A673 (cell line): ENCODE results near the gene EXOSC3. TPM values are rescaled to one million over a fixed set of nuclear protein-coding genes. Genes with fewer than 3 reads are reported as not detected.
A peak's percentile ranks its signal among the peaks of the same experiment; 100 is the strongest.
"Not testable (repeated sequence)": the region's sequence is repeated elsewhere in the genome, so short reads cannot be mapped to it uniquely, and the experiment has no call there.

ENCODE experiments used
- Bru-seq: library from RNA; stranded (reverse); fragments of 400-500 nt; gene quantifications from one replicate; lab custom pipeline; 2021; lab: Mats Ljungman, UMichigan
- BruChase-seq, 2 experiments: library from RNA; stranded (reverse); fragments of 400-500 nt; gene quantifications; one replicate each; lab custom pipeline; 2021; lab: Mats Ljungman, UMichigan
- BruUV-seq: library from RNA; stranded (reverse); fragments of 400-500 nt; replicated peaks from 2 replicates; lab custom pipeline; 2021; lab: Mats Ljungman, UMichigan
- CTCF ChIA-PET: fragments of 300-600 bp; sonication (Branson Sonifier 250); formaldehyde crosslinking; loops from one replicate; lab custom pipeline; 2022; ENCODE audit warnings: antibody characterized with exemption; lab: Charles Lee
- POLR2A ChIA-PET: fragments of 300-600 bp; sonication (Branson Sonifier 250); formaldehyde crosslinking; loops from one replicate; lab custom pipeline; 2022; ENCODE audit warnings: antibody characterized with exemption; ENCODE audit not compliant: low non-redundant PET; lab: Charles Lee
- DNase-seq: peaks from one replicate; pipeline ENCODE4 v3.0.0-alpha.2; 2015; ENCODE audit warnings: low spot score
- H3K27ac ChIP-seq: fragments of 200-600 bp; sonication (generic); 2 replicates; pipeline ENCODE4 v1.5.1; 2016; ENCODE audit warnings: mixed run types, low read depth, mild to moderate bottlenecking, mixed read lengths, antibody characterized with exemption, low read length; ENCODE audit not compliant: poor library complexity, severe bottlenecking
- H3K27me3 ChIP-seq: fragments of 200-600 bp; sonication (generic); replicated peaks from 2 replicates; pipeline ENCODE4 v1.6.1; 2017; ENCODE audit warnings: mixed run types, low read depth, mild to moderate bottlenecking, mixed read lengths, antibody characterized with exemption, low read length; ENCODE audit not compliant: insufficient read depth, poor library complexity
- H3K36me3 ChIP-seq: fragments of 200-600 bp; sonication (generic); 2 replicates; pipeline ENCODE4 v1.6.1; 2016; ENCODE audit warnings: mixed run types, mild to moderate bottlenecking, mixed read lengths, antibody characterized with exemption, low read length; ENCODE audit not compliant: insufficient read depth, poor library complexity, severe bottlenecking
- H3K4me1 ChIP-seq: fragments of 200-600 bp; sonication (generic); 2 replicates; pipeline ENCODE4 v1.6.1; 2017; ENCODE audit warnings: mixed run types, mild to moderate bottlenecking, mixed read lengths, antibody characterized with exemption, low read length; ENCODE audit not compliant: insufficient read depth, poor library complexity, severe bottlenecking
- H3K4me3 ChIP-seq: fragments of 200-600 bp; sonication (generic); 2 replicates; pipeline ENCODE4 v1.5.1; 2016; ENCODE audit warnings: low read depth, mixed run types, mild to moderate bottlenecking, mixed read lengths, low read length; ENCODE audit not compliant: poor library complexity, severe bottlenecking
- H3K9me3 ChIP-seq: fragments of 200-600 bp; sonication (generic); 2 replicates; pipeline ENCODE4 v1.6.1; 2016; ENCODE audit warnings: mixed run types, low read depth, mild to moderate bottlenecking, mixed read lengths, antibody characterized with exemption, low read length; ENCODE audit not compliant: poor library complexity, severe bottlenecking
- EZH2 ChIP-seq: fragments of 200-600 bp; sonication (generic); IDR thresholded peaks from 2 replicates; pipeline ENCODE4 v1.6.1; 2017; ENCODE audit warnings: borderline replicate concordance, low read depth, mild to moderate bottlenecking, mixed read lengths, antibody characterized with exemption, low read length; ENCODE audit not compliant: poor library complexity, severe bottlenecking
- intact Hi-C: fragments of 100-400 bp; cut with micrococcal nuclease; formaldehyde crosslinking; loops from one replicate; pipeline ENCODE4 v1.10.0; 2022; ENCODE audit not compliant: unreplicated experiment
- long read RNA-seq: library from polyadenylated mRNA; stranded (forward); transcript quantifications from one replicate; pipeline ENCODE4 v2.0.0, GENCODE V29; 2022
- total RNA-seq: library from RNA; stranded (reverse); gene quantifications from 2 replicates; pipeline ENCODE4 v1.2.3, GENCODE V29; 2021
- TF ChIP-seq, protein P1 (sequence below): fragments of 300-800, 200-600 bp; sonication (generic); conservative IDR thresholded peaks from 2 replicates; pipeline ENCODE4 v1.5.1; 2017; ENCODE audit warnings: low read depth, mild to moderate bottlenecking, antibody characterized with exemption, low read length, moderate library complexity, mixed read lengths

Gene EXOSC3
- total RNA-seq (71.9 and 89.6 TPM in 2 replicates), Bru-seq, nascent RNA (percentile 98 among the genes with signal in this experiment), BruChase-seq, experiment 1, labeled RNA remaining after a 2-hour chase (percentile 99 among the genes with signal in this experiment), BruChase-seq, experiment 2, labeled RNA remaining after a 6-hour chase (percentile 98 among the genes with signal in this experiment)
- long read RNA-seq, transcript EXOSC3-201 (4 exons, 1,806 nt): major isoform, 59 of 84 reads
- long read RNA-seq, transcript EXOSC3-202 (3 exons, 768 nt): minor isoform, 16 of 84 reads
- long read RNA-seq, partial matches to known transcripts: 1 of 84 reads
- long read RNA-seq, other reads (novel, unspliced or antisense): 5 of 84 reads

DNA sequence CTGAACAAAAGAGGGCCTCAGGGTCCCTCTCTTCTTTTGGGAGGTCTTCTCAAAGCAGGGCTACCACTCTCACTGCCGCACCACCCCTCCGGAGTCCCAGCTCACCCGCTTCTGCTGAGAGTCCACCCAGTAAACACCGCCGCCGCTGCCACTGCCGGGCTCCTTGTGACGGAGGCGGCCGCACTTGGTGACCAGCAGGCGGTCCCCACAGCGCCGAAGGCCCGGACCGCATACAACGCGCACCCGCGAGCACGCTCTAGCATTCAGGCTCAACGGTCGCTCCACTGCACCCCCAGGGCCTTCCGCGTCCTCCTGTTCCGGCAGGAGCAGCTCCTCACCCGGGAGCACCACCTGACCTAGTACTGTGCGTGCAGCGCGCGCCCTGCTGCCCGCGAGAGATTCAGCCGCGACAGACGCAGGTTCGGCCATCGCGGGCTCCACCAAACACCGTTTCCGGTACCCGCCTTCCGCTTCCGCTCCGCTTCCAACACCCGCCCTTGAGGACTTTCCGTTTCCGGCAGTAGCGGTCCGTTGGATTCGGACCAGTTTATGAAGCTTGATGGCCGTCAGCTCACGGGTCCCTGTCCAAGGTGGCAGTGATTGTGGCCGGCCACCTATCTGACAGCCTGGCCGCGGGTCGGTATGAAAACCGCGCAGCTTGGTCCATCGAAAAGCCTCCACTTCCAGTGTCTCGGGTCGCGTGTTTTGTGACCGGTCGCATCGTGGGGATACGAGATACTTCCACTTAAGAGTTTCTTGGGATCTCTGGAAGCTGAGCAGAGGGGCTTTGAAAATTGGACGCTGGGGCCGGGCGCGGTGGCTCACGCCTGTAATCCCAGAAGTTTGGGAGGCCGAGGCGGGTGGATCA is at the start of gene EXOSC3:
EXOSC3 (minus strand) TSS at position 449 of the 868 bp plus-strand sequence; CDS start at position 429, 20 bp downstream.
- Histone ChIP-seq H3K4me1 (peaks cover 18% of the 10 kb centered on the region), H3K27ac (peak within 1 kb of the TSS; percentile 85), H3K4me3 (peak within 1 kb of the TSS; percentile 85), H3K36me3 (peaks cover 38% of the 10 kb centered on the region), H3K27me3 (no peaks in the 10 kb centered on the region), H3K9me3 (no peaks in the 10 kb centered on the region)
- POLR2A ChIA-PET: interaction anchor here (0.6 kb wide), 1 partner anchor 25 kb away, joined by 8 read pairs; no protein-coding TSS in a partner anchor
- no peak for TF ChIP-seq EZH2
- TF ChIP-seq, protein P1, sequence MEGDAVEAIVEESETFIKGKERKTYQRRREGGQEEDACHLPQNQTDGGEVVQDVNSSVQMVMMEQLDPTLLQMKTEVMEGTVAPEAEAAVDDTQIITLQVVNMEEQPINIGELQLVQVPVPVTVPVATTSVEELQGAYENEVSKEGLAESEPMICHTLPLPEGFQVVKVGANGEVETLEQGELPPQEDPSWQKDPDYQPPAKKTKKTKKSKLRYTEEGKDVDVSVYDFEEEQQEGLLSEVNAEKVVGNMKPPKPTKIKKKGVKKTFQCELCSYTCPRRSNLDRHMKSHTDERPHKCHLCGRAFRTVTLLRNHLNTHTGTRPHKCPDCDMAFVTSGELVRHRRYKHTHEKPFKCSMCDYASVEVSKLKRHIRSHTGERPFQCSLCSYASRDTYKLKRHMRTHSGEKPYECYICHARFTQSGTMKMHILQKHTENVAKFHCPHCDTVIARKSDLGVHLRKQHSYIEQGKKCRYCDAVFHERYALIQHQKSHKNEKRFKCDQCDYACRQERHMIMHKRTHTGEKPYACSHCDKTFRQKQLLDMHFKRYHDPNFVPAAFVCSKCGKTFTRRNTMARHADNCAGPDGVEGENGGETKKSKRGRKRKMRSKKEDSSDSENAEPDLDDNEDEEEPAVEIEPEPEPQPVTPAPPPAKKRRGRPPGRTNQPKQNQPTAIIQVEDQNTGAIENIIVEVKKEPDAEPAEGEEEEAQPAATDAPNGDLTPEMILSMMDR: no peak
- peak; percentile 94 for DNase-seq
- CTCF ChIA-PET: interaction anchor here (0.6 to 0.7 kb wide), 2 partner anchors 36 to 37 kb away, joined by 3 read pairs; no protein-coding TSS in a partner anchor
- intact Hi-C loops: no loop called here
- BruUV-seq: no TSS peak

DNA sequence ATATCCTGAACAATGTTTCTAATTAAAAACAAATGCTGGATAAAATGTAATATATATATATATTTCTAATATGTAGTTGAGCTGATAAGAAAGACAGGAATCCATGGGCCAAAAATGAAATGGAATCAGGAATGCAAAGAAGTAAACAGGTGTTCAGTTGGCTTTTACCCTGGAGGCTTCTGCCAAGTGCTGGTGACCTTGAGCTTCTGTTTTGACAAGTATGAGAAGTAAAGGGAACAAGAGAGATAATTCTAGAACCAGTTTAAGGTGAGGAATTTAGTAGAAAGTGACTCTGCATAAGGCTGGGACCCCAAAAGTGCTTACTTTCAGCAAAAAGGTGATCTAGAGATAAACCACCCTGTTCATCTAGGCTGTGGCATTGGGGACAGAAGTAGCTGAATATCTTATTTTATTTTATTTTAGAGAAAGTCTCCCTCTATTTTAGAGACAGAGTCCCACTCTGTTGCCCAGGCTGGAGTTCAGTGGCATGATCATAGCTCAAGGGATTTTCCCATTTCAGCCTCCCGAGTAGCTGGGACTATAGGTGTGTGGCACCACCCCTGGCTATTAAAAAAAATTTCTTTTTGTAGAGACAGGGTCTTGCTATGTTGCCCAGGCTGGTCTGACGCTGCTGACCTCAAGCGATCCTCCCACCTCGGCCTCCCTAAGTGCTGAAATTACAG is 42.8 kb upstream of the EXOSC3 start:
- no peak overlapping the region for H3K4me3 ChIP-seq
- H3K27ac ChIP-seq: no peak overlapping the region
- CTCF ChIA-PET: no interaction called here
- peaks cover 19% of the 10 kb centered on the region for H3K36me3 ChIP-seq
- H3K27me3 ChIP-seq: no peaks in the 10 kb centered on the region
- H3K9me3 ChIP-seq: no peaks in the 10 kb centered on the region
- no TSS peak for BruUV-seq
- DNase-seq: no peak
- no peak for TF ChIP-seq EZH2
- TF ChIP-seq, protein P1: no peak
- intact Hi-C loops: no loop called here
- H3K4me1 ChIP-seq: no peaks in the 10 kb centered on the region
- POLR2A ChIA-PET: no interaction called here

DNA sequence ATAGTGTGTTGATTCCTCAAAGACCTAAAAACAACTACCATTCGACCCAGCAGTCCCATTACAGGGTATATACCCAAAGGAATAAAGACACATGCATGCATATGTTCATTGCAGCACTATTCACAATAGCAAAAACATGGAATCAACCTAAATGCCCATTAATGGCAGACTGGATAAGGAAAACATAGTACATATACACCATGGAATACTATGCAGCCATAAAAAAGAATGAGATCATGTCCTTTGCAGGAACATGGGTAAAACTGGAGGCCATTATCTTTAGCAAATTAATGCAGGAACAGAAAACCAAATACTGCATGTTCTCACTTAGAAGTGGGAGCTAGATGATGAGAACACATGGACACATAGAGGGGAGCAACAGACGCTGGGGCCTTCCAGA is 40.3 kb upstream of the EXOSC3 start:
- H3K4me3 ChIP-seq, DNase-seq, intact Hi-C loops, H3K27ac ChIP-seq, H3K9me3 ChIP-seq, H3K27me3 ChIP-seq, CTCF ChIA-PET, H3K4me1 ChIP-seq, POLR2A ChIA-PET: not testable (repeated sequence)
- H3K36me3 ChIP-seq: peaks cover 21% of the 10 kb centered on the region
- TSS peak; percentile 1 for BruUV-seq
